A549 (cell line): ENCODE results near the gene HMSD.

ENCODE experiments used
- CTCF ChIP-seq: fragments of >200 bp; sonication (Bioruptor Twin); formaldehyde crosslinking; IDR thresholded peaks from 3 replicates; pipeline ENCODE4 v1.5.1; 2016
- EP300 ChIP-seq, 2 experiments: fragments of >200 bp; sonication (Bioruptor Twin); formaldehyde crosslinking; IDR thresholded peaks; 2 replicates in 1 of 2; 3 replicates in 1 of 2; pipeline ENCODE4 v1.6.1; 2016 to 2017
- POLR2A ChIP-seq: IDR thresholded peaks from 2 replicates; pipeline ENCODE4 v1.6.1; 2012; ENCODE audit warnings: mild to moderate bottlenecking, low read length
- RAD21 ChIP-seq, 2 experiments: fragments of >200 bp in 1 of 2; sonication (Bioruptor Twin) in 1 of 2; formaldehyde crosslinking in 1 of 2; IDR thresholded peaks in 1 of 2; conservative IDR thresholded peaks in 1 of 2; 2 replicates in 1 of 2; 3 replicates in 1 of 2; pipeline ENCODE4 v1.6.1; 2012 to 2018; ENCODE audit warnings: inconsistent platforms in 1 of 2

- no peak for TF ChIP-seq CTCF
- no peak for TF ChIP-seq RAD21 (conservative IDR thresholded peaks at IDR 0.05 in 1 of 2, IDR thresholded peaks at IDR 0.05 in 1 of 2)
- no peak for TF ChIP-seq POLR2A
- TF ChIP-seq EP300 (IDR thresholded peaks at IDR 0.05): no peak
Measured at GRCh38 chr18:63999871-64000270, 50.8 kb downstream of the HMSD start.
